Liver (tissue), 9 donors: ENCODE results near the gene NEDD4. TPM values are rescaled to one million over a fixed set of nuclear protein-coding genes. Genes with fewer than 3 reads are reported as not detected.

Experiments used
- DNase-seq: peaks from one replicate; pipeline ENCODE4 v3.0.0-alpha.2; 2017; ENCODE audit warnings: low spot score
- H3K27ac ChIP-seq, 2 donors: one replicate each; pipeline ENCODE4 v1.7.0; 2013; ENCODE audit warnings: inconsistent platforms in 2 of 2, low read length in 2 of 2, control low read depth in 1 of 2, low read depth in 1 of 2, mild to moderate bottlenecking in 1 of 2
- H3K27me3 ChIP-seq, 4 donors: one replicate each; pipeline versions ENCODE4 v1.6.1 to v1.7.0; 2013; ENCODE audit warnings: low read length in 3 of 4, inconsistent platforms in 1 of 4, mild to moderate bottlenecking in 1 of 4, moderate library complexity in 1 of 4; ENCODE audit not compliant: control insufficient read depth in 4 of 4, insufficient read depth in 4 of 4
- H3K36me3 ChIP-seq, 4 donors: one replicate each; pipeline versions ENCODE4 v1.6.1 to v1.7.0; 2013; ENCODE audit warnings: low read length in 3 of 4, mild to moderate bottlenecking in 3 of 4, low read depth in 1 of 4, moderate library complexity in 1 of 4; ENCODE audit not compliant: control insufficient read depth in 4 of 4, insufficient read depth in 3 of 4
- H3K4me1 ChIP-seq, 4 donors: one replicate each; pipeline versions ENCODE4 v1.6.1 to v1.7.0; 2013; ENCODE audit warnings: low read length in 3 of 4, mild to moderate bottlenecking in 3 of 4, moderate library complexity in 1 of 4; ENCODE audit not compliant: control insufficient read depth in 4 of 4, insufficient read depth in 4 of 4
- H3K4me3 ChIP-seq, 3 donors: one replicate each; pipeline versions ENCODE4 v1.6.1 to v1.7.0; 2013; ENCODE audit warnings: low read length in 3 of 3, control low read depth in 1 of 3, low read depth in 1 of 3, mild to moderate bottlenecking in 1 of 3
- H3K9ac ChIP-seq, 2 donors: one replicate each; pipeline ENCODE4 v1.7.0; 2013; ENCODE audit warnings: low read length in 2 of 2, mild to moderate bottlenecking in 2 of 2, moderate library complexity in 2 of 2, control low read depth in 1 of 2, low read depth in 1 of 2
- H3K9me3 ChIP-seq, 4 donors: one replicate each; pipeline versions ENCODE4 v1.6.1 to v1.7.0; 2013; ENCODE audit warnings: low read length in 3 of 4; ENCODE audit not compliant: control insufficient read depth in 4 of 4
- ATF3 ChIP-seq: IDR thresholded peaks from 2 replicates; pipeline ENCODE4 v1.6.1; 2016; ENCODE audit warnings: antibody characterized with exemption
- CTCF ChIP-seq: fragments of 150-350 bp; IDR thresholded peaks from 2 replicates; pipeline ENCODE4 v1.5.1; 2017; ENCODE audit warnings: improper control_type of control experiment, low read depth, low read length; ENCODE audit not compliant: missing input control
- EGR1 ChIP-seq, 2 donors: IDR thresholded peaks; 2 replicates each; pipeline ENCODE4 v1.6.1; 2016 to 2018; ENCODE audit warnings: antibody characterized with exemption in 2 of 2, low read depth in 2 of 2
- FOXA1 ChIP-seq: IDR thresholded peaks from 2 replicates; pipeline ENCODE4 v1.6.1; 2016; ENCODE audit warnings: antibody characterized with exemption
- GABPA ChIP-seq, 2 donors: IDR thresholded peaks in 1 of 2; conservative IDR thresholded peaks in 1 of 2; 2 replicates each; pipeline ENCODE4 v1.6.1; 2016; ENCODE audit warnings: antibody characterized with exemption in 2 of 2, mild to moderate bottlenecking in 1 of 2, moderate library complexity in 1 of 2
- HNF4G ChIP-seq: IDR thresholded peaks from 2 replicates; pipeline ENCODE4 v1.6.1; 2016; ENCODE audit warnings: antibody characterized with exemption
- JUND ChIP-seq, 2 donors: IDR thresholded peaks; 2 replicates each; pipeline ENCODE4 v1.6.1; 2016; ENCODE audit warnings: antibody characterized with exemption in 2 of 2
- NR2F2 ChIP-seq: IDR thresholded peaks from 2 replicates; pipeline ENCODE4 v1.6.1; 2016; ENCODE audit warnings: antibody characterized with exemption
- RXRA ChIP-seq, 2 donors: IDR thresholded peaks; 2 replicates each; pipeline ENCODE4 v1.6.1; 2017 to 2018; ENCODE audit warnings: antibody characterized with exemption in 2 of 2, mild to moderate bottlenecking in 1 of 2
- SP1 ChIP-seq: IDR thresholded peaks from 2 replicates; pipeline ENCODE4 v1.6.1; 2018; ENCODE audit warnings: antibody characterized with exemption, mild to moderate bottlenecking
- YY1 ChIP-seq: IDR thresholded peaks from 2 replicates; pipeline ENCODE4 v1.6.1; 2016; ENCODE audit warnings: antibody characterized with exemption, mild to moderate bottlenecking
- WGBS: extraction: QIAGEN DNeasy Blood & Tissue Kit; methylation state at CpG from one replicate; pipeline ENCODE4 v1.1.7; 2013; 5-methylcytosine and 5-hydroxymethylcytosine counted together
- polyA plus RNA-seq, 2 donors: library from polyadenylated mRNA; stranded (reverse) in 1 of 2; unstranded in 1 of 2; fragments of 200-250 nt in 1 of 2; fragments of >200 nt in 1 of 2; fragmentation: Nextera tagmentation in 1 of 2; extraction: Ambion mirVana in 1 of 2; gene quantifications; one replicate each; pipeline versions ENCODE4 v1.2.1 to v1.2.3, GENCODE V29; 2013 to 2015
- total RNA-seq, 2 donors: library from RNA; depleted of rRNA; stranded (reverse); fragments of >200 nt; gene quantifications; one replicate each; pipeline ENCODE4 v1.2.3, GENCODE V29; 2014
- donor health status: healthy.
- donor health status: healthy.
- donor health status: healthy.
- donor health status: healthy.
- donor health status: healthy.

Gene NEDD4
- total and polyA plus RNA-seq, 4 donors, result 9.1 to 17.5 (median 12.4) TPM

- no peak overlapping the region for H3K9ac ChIP-seq
- no peak overlapping the region for H3K27ac ChIP-seq
- DNase-seq, result no peak
- TF ChIP-seq NR2F2, result no peak
- no peaks in the 10 kb centered on the region for H3K36me3 ChIP-seq
- H3K9me3 ChIP-seq, result peaks cover 0 to 2% (median under 1%) of the 10 kb centered on the region in 4 donors
- no peaks in the 10 kb centered on the region for H3K4me1 ChIP-seq
- H3K4me3 ChIP-seq, result no peak overlapping the region
- H3K27me3 ChIP-seq, result peaks cover 0 to under 1% (median 0%) of the 10 kb centered on the region in 4 donors
- WGBS, result 77% methylated on average over 4 of the region's 4 CpGs
These were observed 197.0 kb downstream of the NEDD4 start for GRCh38 chr15:55796321-55796965.

- no peaks in the 10 kb centered on the region for H3K36me3 ChIP-seq
- no peak overlapping the region for H3K4me3 ChIP-seq
- H3K9me3 ChIP-seq, result peaks cover 0 to 2% (median under 1%) of the 10 kb centered on the region in 4 donors
- DNase-seq, result no peak
- H3K9ac ChIP-seq, result no peak overlapping the region
- no peaks in the 10 kb centered on the region for H3K27me3 ChIP-seq
- TF ChIP-seq HNF4G, result no peak
- no peak for TF ChIP-seq FOXA1
- H3K4me1 ChIP-seq, result no peaks in the 10 kb centered on the region
- H3K27ac ChIP-seq, result no peak overlapping the region
These were observed 198.4 kb downstream of the NEDD4 start for GRCh38 chr15:55795031-55795430.

GRCh38 chr15:55791551-55792400 lies 201.6 kb downstream of the NEDD4 start:
- no peak overlapping the region for H3K27ac ChIP-seq
- 87% methylated on average over 3 of the region's 3 CpGs for WGBS
- H3K9ac ChIP-seq, result no peak overlapping the region
- peaks cover 0 to 2% (median under 1%) of the 10 kb centered on the region in 4 donors for H3K9me3 ChIP-seq
- TF ChIP-seq CTCF (no peak), GABPA (IDR thresholded peaks at IDR 0.05 in 1 of 2, conservative IDR thresholded peaks at IDR 0.05 in 1 of 2) (no peak), FOXA1 (no peak), EGR1 (IDR thresholded peaks at IDR 0.05; ENCODE audit: low read depth in 2 of 2) (no peak), JUND (IDR thresholded peaks at IDR 0.05) (no peak), ATF3 (no peak), YY1 (no peak), RXRA (IDR thresholded peaks at IDR 0.05) (no peak), SP1 (no peak)
- H3K27me3 ChIP-seq, result no peaks in the 10 kb centered on the region
- H3K4me3 ChIP-seq, result no peak overlapping the region
- DNase-seq, result no peak
- H3K36me3 ChIP-seq, result no peaks in the 10 kb centered on the region
- no peaks in the 10 kb centered on the region for H3K4me1 ChIP-seq
